ENCODE results near the gene TSPAN18.

TSPAN18 gene

DNA sequence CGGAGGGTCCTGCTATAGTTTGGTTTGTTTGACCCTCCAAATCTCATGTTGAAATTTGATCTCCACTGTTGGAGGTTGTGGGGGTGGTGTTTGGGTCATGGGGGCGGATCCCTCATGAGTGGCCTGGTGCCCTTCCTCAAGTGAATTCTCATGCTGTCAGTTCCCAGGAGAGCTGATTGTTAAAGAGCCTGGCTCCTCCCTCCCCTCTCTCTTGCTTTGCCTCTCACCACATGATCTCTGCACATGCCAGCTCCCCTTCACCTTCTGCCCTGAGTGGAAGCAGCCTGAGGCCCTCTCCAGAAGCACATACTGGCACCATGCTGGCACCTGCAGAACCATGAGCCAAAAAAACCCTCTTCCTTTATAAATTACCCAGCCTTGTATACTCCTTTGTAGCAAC is 7.1 kb downstream of the TSPAN18 start:
- Histone ChIP-seq H3K27me3 (replicated peaks; ENCODE audit: control insufficient read depth, insufficient read depth, low read length) (no peaks in the 10 kb centered on the region; the same call in none of the 2 replicates), H3K36me3 (ENCODE audit: control insufficient read depth, insufficient read depth, low read length) (no peaks in the 10 kb centered on the region), H3K4me3 (replicated peaks; ENCODE audit: low read depth, low read length) (no peak overlapping the region)
- TF ChIP-seq, protein P1, sequence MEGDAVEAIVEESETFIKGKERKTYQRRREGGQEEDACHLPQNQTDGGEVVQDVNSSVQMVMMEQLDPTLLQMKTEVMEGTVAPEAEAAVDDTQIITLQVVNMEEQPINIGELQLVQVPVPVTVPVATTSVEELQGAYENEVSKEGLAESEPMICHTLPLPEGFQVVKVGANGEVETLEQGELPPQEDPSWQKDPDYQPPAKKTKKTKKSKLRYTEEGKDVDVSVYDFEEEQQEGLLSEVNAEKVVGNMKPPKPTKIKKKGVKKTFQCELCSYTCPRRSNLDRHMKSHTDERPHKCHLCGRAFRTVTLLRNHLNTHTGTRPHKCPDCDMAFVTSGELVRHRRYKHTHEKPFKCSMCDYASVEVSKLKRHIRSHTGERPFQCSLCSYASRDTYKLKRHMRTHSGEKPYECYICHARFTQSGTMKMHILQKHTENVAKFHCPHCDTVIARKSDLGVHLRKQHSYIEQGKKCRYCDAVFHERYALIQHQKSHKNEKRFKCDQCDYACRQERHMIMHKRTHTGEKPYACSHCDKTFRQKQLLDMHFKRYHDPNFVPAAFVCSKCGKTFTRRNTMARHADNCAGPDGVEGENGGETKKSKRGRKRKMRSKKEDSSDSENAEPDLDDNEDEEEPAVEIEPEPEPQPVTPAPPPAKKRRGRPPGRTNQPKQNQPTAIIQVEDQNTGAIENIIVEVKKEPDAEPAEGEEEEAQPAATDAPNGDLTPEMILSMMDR (IDR thresholded peaks at IDR 0.05; ENCODE audit: insufficient read depth, low read length, poor library complexity, severe bottlenecking) = no peak
- DNase-seq (ENCODE audit: extremely low read depth, insufficient read length) = no peak

DNA sequence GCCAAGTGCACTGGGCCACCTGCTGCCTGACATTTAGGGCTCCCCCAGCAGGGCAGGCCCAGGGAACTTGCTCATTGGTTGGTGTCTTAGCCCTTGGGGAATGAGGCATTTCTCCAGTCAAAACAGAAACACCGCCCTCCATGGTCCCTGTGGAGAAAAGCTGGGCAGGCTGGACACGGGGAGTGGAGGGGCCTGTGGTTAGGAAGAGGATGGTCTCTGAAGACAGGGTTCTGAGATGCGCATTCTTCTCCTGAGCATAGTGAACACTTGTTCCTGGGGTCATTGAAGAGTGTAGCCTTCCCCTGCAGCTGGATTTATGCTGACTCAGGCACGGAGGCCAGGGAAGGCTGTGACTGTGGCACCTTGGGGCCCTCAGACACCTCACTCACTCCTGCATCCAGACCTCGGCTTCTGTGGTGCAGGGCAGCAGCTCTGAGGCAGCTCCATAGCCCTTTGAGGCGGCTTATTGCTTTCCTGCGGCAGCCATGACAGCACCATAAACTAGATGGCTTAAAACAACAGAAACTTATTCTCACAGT is 8.2 kb downstream of the TSPAN18 start:
- H3K4me3 ChIP-seq (replicated peaks; ENCODE audit: low read depth, low read length) = no peak overlapping the region
- no peaks in the 10 kb centered on the region for H3K36me3 ChIP-seq (ENCODE audit: control insufficient read depth, insufficient read depth, low read length)
- H3K27me3 ChIP-seq (replicated peaks; ENCODE audit: control insufficient read depth, insufficient read depth, low read length) = no peaks in the 10 kb centered on the region; the same call in none of the 2 replicates
- TF ChIP-seq, protein P1 (IDR thresholded peaks at IDR 0.05; ENCODE audit: insufficient read depth, low read length, poor library complexity, severe bottlenecking) = no peak
- no peak for DNase-seq (ENCODE audit: extremely low read depth, insufficient read length)

DNA sequence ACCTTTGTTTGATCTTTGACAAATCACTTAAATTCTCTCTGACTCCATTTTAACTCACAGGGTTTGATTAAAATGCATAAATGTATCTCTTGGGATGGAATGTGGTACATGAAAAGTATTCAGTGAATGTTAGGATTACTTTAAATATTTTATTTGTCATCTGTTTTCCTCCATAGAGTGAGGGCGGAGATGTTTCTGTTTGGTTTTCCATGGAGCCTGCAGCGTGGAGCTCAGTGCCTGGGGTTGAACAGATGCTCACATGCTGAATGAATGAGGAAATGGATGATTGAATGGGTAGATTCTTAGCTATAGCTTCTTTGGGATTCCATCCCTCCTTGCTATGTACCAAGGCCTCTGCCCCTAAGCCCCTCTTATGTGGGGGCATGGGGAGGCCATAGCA is 10.0 kb downstream of the TSPAN18 start:
- TF ChIP-seq, protein P1 (IDR thresholded peaks at IDR 0.05; ENCODE audit: insufficient read depth, low read length, poor library complexity, severe bottlenecking) = no peak
- Histone ChIP-seq H3K4me3 (replicated peaks; ENCODE audit: low read depth, low read length) (no peak overlapping the region), H3K36me3 (ENCODE audit: control insufficient read depth, insufficient read depth, low read length) (no peaks in the 10 kb centered on the region), H3K27me3 (replicated peaks; ENCODE audit: control insufficient read depth, insufficient read depth, low read length) (no peaks in the 10 kb centered on the region; the same call in none of the 2 replicates)
- DNase-seq (ENCODE audit: extremely low read depth, insufficient read length) = no peak

DNA sequence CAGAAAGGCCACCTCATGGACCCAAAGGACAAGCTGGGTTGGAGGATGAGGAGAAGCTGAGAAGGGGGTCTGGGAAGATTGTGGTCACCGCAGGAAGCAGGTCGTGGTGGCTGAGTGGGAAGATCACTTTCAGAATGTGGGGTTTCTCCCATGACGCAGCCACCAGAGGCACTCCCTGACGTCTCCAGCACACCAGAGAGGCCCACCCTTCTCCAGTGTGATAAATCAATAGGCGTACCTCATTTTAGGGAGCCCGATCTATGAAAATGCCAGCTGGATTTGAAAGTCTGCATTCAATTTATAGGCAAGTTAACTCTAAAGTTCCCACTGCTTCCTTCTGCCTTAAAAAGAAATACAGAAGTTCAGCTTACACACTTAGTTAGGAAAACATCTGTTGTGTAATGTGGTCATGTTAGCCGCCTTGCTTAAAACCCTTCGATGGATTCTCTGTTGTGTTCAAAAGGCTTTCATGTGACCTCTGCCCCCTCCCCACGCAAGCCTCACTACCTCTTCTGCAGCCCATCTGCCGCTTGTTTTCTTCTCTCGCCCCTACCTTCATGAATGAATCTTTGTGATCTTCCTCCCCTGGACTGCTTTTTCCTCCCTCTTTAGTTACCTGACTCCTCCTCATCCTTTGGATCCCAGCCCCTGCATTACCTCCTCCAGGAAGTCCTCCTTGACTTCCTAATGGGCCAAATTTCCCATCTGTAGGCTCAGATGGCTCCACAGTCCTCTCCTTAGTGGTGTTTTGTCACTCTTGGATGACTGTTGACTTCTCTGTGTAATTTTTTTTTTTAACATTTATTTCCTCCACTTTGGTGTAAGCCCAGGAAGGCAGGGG is 10.7 kb downstream of the TSPAN18 start:
- Histone ChIP-seq H3K27me3 (replicated peaks; ENCODE audit: control insufficient read depth, insufficient read depth, low read length) (no peaks in the 10 kb centered on the region; the same call in none of the 2 replicates), H3K36me3 (ENCODE audit: control insufficient read depth, insufficient read depth, low read length) (no peaks in the 10 kb centered on the region), H3K4me3 (replicated peaks; ENCODE audit: low read depth, low read length) (no peak overlapping the region)
- no peak for DNase-seq (ENCODE audit: extremely low read depth, insufficient read length)
- TF ChIP-seq, protein P1 (IDR thresholded peaks at IDR 0.05; ENCODE audit: insufficient read depth, low read length, poor library complexity, severe bottlenecking) = no peak

DNA sequence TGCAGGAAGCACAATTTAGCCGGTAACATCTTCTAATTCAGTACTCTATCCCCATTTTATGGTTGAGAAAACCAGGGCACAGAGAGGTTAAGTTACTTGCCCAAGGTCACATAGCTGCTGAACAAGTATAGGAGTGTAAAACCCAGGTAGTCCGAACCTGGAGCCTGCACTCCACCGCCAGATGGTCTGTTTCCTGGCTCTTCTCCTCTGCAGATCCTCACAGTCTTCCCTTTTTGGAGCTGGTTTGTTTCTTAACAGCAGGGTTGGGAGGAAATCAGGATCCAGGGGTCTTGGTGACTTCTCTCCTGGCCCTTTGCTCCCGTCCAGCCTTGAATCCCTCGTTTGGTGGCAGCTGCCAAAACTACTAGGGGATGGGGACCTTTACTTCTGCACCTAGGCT is 12.0 kb downstream of the TSPAN18 start:
- Histone ChIP-seq H3K27me3 (replicated peaks; ENCODE audit: control insufficient read depth, insufficient read depth, low read length) (no peaks in the 10 kb centered on the region; the same call in 1 of the 2 replicates), H3K4me3 (replicated peaks; ENCODE audit: low read depth, low read length) (no peak overlapping the region), H3K36me3 (ENCODE audit: control insufficient read depth, insufficient read depth, low read length) (no peaks in the 10 kb centered on the region)
- no peak for DNase-seq (ENCODE audit: extremely low read depth, insufficient read length)
- TF ChIP-seq, protein P1 (IDR thresholded peaks at IDR 0.05; ENCODE audit: insufficient read depth, low read length, poor library complexity, severe bottlenecking) = no peak

All from GM06990 (cell line).